HepG2 (cell line): ENCODE data around the gene CBLB. TPM values are rescaled to one million over a fixed set of nuclear protein-coding genes. Genes with fewer than 3 reads are reported as not detected.

Experiments
- BRCA1 ChIP-seq: sonication (generic); formaldehyde crosslinking; IDR thresholded peaks from 2 replicates; pipeline ENCODE4 v1.4.0; 2020; ENCODE audit warnings: missing genetic modification reagents
- FOXP4 ChIP-seq: sonication (generic); formaldehyde crosslinking; IDR thresholded peaks from 2 replicates; pipeline ENCODE4 v1.4.0; 2020; ENCODE audit warnings: missing genetic modification reagents
- HNF4G ChIP-seq, 2 experiments: sonication (generic) in 1 of 2; formaldehyde crosslinking in 1 of 2; IDR thresholded peaks; 2 replicates each; pipeline versions ENCODE4 v1.4.0 to v1.6.1; 2011 to 2020; ENCODE audit warnings: borderline replicate concordance in 2 of 2, low read depth in 2 of 2, mild to moderate bottlenecking in 2 of 2, low read length in 1 of 2, missing genetic modification reagents in 1 of 2, moderate library complexity in 1 of 2
- HNRNPL ChIP-seq: fragments of 200-400 bp; formaldehyde crosslinking; IDR thresholded peaks from 2 replicates; pipeline ENCODE4 v1.6.1; 2017; ENCODE audit warnings: mild to moderate bottlenecking, low read depth, low read length
- PAXIP1 ChIP-seq: sonication (generic); formaldehyde crosslinking; conservative IDR thresholded peaks from 2 replicates; pipeline ENCODE4 v1.4.0; 2020; ENCODE audit warnings: mild to moderate bottlenecking, missing genetic modification reagents, moderate library complexity
- PHF21A ChIP-seq: sonication (generic); formaldehyde crosslinking; IDR thresholded peaks from 2 replicates; pipeline ENCODE4 v1.5.0; 2020; ENCODE audit warnings: mild to moderate bottlenecking, missing genetic modification reagents
- SKIL ChIP-seq: sonication (generic); formaldehyde crosslinking; IDR thresholded peaks from 2 replicates; pipeline ENCODE4 v1.8.0; 2022; ENCODE audit warnings: missing genetic modification reagents, mild to moderate bottlenecking, moderate library complexity, borderline replicate concordance
- TAF15 ChIP-seq: fragments of 200-400 bp; formaldehyde crosslinking; IDR thresholded peaks from one replicate; pipeline ENCODE4 v1.6.1; 2018; ENCODE audit warnings: mild to moderate bottlenecking, low read depth, low read length; ENCODE audit not compliant: poor library complexity, severe bottlenecking
- YEATS2 ChIP-seq: sonication (generic); formaldehyde crosslinking; IDR thresholded peaks from 2 replicates; pipeline ENCODE4 v1.4.0; 2020; ENCODE audit warnings: missing genetic modification reagents, borderline replicate concordance
- ZEB1 ChIP-seq: IDR thresholded peaks from 2 replicates; pipeline ENCODE4 v1.6.1; 2012; ENCODE audit warnings: mild to moderate bottlenecking, low read depth, inconsistent platforms; ENCODE audit not compliant: insufficient replicate concordance
- ZNF337 ChIP-seq: sonication (generic); formaldehyde crosslinking; IDR thresholded peaks from 2 replicates; pipeline ENCODE4 v1.5.1; 2020; ENCODE audit warnings: missing genetic modification reagents, low read depth, mild to moderate bottlenecking, borderline replicate concordance
- ZUFSP ChIP-seq: sonication (generic); formaldehyde crosslinking; IDR thresholded peaks from 2 replicates; pipeline ENCODE4 v1.9.0; 2021; ENCODE audit warnings: missing genetic modification reagents, mild to moderate bottlenecking, borderline replicate concordance
- polyA plus RNA-seq, 8 experiments: library from polyadenylated mRNA; depleted of rRNA in 3 of 8; stranded (reverse) in 7 of 8; unstranded in 1 of 8; fragments of >200 nt; fragmentation: Illumina TruSeq in 4 of 8; extraction: Trizol in 4 of 8; gene quantifications; 2 replicates each; pipeline versions ENCODE4 v1.2.1 to v1.2.3, GENCODE V29; 2011 to 2016; ENCODE audit warnings: low read depth in 4 of 8, missing spikeins in 1 of 8, mixed read lengths in 1 of 8; ENCODE audit not compliant: insufficient read depth in 1 of 8
- total RNA-seq, 5 experiments: library from RNA; depleted of rRNA; stranded (reverse); fragments of >200 nt; fragmentation: Illumina TruSeq; extraction: Trizol; gene quantifications; 2 replicates each; pipeline ENCODE4 v1.2.3, GENCODE V29; 2016; ENCODE audit warnings: low read depth in 1 of 5
- TF ChIP-seq, protein P1 (sequence below): sonication (generic); formaldehyde crosslinking; IDR thresholded peaks from 2 replicates; pipeline ENCODE4 v1.4.0; 2020; ENCODE audit warnings: missing genetic modification reagents, borderline replicate concordance
- TF ChIP-seq, protein P2 (sequence below): sonication (generic); formaldehyde crosslinking; IDR thresholded peaks from 2 replicates; pipeline ENCODE4 v1.9.0; 2021; ENCODE audit warnings: missing genetic modification reagents, mild to moderate bottlenecking, borderline replicate concordance

CBLB gene
- total and polyA plus RNA-seq, 2 of the 13 experiments (the other 11 are each of a cell fraction or from before 2014, with no cell fraction given), result 9.8 to 16.4 TPM

GRCh38 chr3:105868742-105869530 lies at the start of gene CBLB (continued):
- TF ChIP-seq SKIL (CRISPR knock-in tag) (0 out of 2 replicates have a peak, but pooled peaks have one; percentile 18), PAXIP1 (CRISPR knock-in tag) (no peak), YEATS2 (CRISPR knock-in tag) (peak; percentile 20; the same call in 1 of the 2 replicates), TAF15 (no peak), FOXP4 (CRISPR knock-in tag) (no peak; the same call in 1 of the 2 replicates), ZNF337 (CRISPR knock-in tag) (no peak), ZUFSP (CRISPR knock-in tag) (no peak), HNRNPL (no peak), BRCA1 (CRISPR knock-in tag) (no peak), ZEB1 (no peak), HNF4G (IDR thresholded peaks at IDR 0.05; ENCODE audit: borderline replicate concordance, low read depth, low read length) (no peak), HNF4G (CRISPR knock-in tag; IDR thresholded peaks at IDR 0.05; ENCODE audit: borderline replicate concordance, low read depth) (no peak), PHF21A (CRISPR knock-in tag) (0 out of 2 replicates have a peak, but pooled peaks have one; percentile 33)
- TF ChIP-seq, protein P1, sequence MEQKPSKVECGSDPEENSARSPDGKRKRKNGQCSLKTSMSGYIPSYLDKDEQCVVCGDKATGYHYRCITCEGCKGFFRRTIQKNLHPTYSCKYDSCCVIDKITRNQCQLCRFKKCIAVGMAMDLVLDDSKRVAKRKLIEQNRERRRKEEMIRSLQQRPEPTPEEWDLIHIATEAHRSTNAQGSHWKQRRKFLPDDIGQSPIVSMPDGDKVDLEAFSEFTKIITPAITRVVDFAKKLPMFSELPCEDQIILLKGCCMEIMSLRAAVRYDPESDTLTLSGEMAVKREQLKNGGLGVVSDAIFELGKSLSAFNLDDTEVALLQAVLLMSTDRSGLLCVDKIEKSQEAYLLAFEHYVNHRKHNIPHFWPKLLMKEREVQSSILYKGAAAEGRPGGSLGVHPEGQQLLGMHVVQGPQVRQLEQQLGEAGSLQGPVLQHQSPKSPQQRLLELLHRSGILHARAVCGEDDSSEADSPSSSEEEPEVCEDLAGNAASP (CRISPR knock-in tag), result no peak
- TF ChIP-seq, protein P2, sequence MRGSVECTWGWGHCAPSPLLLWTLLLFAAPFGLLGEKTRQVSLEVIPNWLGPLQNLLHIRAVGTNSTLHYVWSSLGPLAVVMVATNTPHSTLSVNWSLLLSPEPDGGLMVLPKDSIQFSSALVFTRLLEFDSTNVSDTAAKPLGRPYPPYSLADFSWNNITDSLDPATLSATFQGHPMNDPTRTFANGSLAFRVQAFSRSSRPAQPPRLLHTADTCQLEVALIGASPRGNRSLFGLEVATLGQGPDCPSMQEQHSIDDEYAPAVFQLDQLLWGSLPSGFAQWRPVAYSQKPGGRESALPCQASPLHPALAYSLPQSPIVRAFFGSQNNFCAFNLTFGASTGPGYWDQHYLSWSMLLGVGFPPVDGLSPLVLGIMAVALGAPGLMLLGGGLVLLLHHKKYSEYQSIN, result no peak
